ENCODE measurements around the gene BTBD3.

BTBD3 gene

DNA sequence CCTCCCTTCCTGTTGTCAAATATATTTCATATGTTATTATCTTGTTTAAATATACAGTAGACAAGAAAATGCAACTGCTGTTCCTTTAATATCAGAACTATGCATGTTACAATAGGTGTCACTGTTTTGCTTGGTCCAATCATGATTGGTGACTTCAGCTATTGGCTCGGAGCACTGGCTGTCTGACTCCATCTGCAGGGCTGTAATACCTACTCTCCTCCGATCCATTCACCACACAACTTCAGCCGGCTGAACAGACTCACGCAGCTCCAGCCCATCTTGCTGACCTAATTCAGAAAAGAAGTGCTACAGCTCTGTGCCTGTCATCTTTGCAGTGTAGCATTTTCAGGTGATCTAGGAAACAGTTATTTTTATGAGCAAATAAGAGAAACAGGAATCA lies at the start of gene BTBD3:
Gene BTBD3, plus strand, starts transcription at position 231 of the 400 bp plus-strand sequence. CDS start 383 bp downstream, outside the sequence.
- DNase-seq, result peak; percentile 3

DNA sequence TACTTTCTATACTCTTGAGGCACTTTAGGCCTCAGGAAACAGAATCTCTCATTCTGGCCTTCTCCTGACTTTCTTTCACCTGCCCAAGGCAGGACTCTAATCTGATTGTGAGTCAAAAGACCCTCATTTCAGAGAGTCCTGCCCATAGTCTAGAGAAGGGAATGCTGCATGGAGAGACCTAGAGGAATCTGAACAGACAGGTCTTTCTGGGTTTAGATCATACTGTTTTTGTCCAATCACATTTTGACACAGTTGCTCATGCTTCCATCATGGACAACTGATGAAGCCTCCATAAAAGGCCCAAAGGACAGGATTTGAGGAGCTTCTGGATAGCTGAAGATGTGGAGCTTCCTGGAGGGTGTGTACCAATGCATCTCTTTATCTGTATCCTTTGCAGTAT lies 48.1 kb upstream of the BTBD3 start:
- DNase-seq, result no peak

DNA sequence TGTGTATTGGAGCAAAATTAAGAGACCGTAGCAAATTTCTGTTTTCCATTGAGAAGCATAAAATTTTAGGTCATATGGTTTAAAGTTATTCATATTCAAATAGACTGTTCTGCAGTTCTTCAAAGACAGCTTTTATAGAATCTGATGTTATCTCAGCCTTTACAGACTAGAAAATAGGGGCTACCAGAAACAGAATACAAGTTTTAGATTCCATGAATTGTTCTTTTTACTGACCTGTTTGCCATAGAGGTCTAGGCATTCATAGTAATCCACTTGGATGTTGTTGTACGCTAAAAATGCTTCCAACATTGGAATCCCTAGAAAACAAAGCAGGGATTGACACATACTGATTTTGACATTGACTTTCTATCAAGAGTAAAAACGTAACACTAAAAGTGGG lies 47.3 kb upstream of the BTBD3 start:
- DNase-seq, result no peak

DNA sequence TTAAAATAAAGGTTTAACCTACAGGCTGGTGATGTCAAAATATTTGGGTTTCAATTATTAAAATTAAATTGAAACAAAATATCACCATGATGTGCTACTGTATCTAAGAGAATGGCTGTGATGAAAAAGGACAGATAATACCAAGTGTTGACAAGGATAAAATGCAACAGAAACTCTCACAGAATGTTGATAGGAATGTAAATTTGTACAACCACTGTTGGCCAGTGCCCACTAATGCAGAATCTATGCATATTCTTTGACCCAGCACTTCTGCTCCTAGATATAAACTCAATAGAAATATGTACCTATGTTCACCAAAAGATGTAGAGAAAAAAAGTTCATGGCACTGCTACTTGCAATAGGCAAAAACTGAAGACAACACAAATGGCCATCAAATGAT lies 41.1 kb upstream of the BTBD3 start:
- no peak for DNase-seq

DNA sequence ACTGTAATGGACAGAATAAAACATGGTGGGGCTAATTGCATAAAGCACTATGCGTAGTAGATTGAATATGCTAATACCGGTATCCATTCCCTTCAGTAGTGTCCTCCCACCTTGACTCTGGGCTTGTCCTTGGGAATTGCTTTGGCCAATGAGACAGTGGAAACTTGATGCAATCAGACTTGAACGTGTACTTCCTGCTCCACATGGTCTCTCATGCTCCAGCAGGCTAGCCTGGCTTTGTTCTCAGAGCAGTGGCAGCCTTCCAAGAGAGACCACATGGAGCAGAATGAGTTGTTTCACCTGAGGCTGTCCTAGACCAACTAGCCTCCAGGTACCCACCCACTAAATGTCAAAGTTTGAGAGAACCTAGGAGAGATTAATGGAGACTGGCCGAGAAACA lies 37.0 kb upstream of the BTBD3 start:
- DNase-seq, result no peak

DNA sequence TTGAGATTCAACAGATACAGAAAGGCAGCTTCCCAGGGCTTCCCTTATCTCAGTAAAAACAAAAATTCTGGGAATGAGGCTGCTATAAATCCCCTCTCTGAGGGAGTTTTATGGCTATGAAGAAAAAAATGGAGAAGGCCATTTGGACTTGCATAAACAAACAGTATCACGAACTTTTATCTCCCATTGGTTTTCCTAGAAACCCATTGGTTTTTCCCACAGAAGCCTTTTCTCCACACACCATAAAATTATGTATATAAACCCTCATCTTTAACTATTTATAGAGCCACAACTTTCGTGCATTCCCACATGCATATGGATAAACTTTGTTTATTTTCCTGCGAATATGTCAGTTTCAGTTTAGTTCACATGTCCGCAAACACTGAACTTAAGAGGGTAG lies 36.2 kb upstream of the BTBD3 start:
- DNase-seq, result no peak

DNA sequence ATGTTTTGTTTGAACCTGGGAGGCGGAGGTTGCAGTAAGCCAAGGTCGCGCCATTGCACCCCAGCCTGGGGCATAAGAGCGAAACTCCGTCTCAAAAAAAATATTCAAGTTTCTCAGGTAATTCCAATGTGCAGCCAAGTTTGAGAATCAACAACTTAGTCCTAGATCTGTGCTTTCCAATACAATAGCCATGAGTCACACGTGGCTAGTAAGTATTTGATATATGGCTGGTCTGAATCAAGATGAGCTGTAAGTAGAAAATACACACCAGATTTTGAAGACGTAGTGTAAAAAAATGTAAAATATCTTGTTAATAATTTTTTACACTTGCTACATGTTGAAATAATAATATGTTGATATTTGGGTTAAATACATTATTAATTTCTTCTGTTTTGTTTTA lies 35.0 kb upstream of the BTBD3 start:
- DNase-seq, result no peak

DNA sequence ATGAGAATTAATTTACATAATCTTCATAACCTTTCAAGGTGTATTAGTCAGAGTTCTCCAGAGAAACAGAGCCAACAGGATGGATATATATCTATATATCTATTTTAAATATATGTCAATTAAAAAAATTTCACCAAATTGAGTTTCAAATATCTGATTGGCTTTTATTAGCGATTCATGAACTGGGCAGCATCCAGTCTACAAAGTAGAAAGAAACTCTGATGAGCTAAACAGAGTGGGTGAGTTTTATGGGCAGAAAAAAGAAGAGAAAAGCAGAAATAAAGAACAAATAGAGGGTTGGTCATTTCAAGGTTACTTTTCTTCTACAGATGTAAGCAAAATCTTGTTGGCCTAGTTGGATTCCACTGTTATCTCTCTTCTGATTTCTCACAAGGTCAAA lies 29.0 kb upstream of the BTBD3 start:
- no peak for DNase-seq

DNA sequence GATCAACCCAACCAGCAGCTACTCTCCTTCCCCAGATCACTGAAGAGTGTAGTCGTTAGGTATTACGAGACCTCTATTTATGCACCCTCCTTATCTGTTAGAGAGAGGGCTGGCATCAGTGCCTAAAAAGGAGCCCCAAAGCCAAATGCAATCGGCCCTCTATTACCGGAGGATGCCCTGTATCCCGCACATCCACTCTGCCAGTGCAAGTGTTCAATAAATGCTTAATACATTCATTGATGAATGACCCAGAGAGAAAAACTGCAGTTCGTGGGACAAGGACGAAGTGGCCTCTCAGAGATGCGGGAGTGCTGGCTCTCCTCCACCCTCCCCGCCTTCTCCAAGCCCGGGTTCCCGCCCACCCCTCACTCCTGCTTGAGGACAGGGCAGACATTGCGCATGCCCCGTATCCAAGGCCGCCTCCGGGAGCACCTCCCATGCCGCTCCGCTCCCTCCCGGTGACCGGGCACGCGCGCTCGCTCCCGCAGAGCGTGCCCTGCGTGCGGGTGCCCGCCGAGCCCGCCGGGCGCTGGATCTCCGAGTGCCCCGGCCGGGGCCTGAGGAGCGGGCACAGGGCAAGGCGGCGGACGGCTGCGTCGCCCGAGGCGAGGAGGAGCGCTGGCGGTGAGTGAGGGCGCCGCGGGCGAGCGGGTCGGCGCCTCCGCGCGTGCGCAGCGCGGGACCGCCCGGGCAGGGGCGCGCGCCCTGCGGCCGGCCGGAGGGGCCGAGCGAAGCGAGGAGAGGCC lies 27.2 kb upstream of the BTBD3 start:
- DNase-seq, result no peak

DNA sequence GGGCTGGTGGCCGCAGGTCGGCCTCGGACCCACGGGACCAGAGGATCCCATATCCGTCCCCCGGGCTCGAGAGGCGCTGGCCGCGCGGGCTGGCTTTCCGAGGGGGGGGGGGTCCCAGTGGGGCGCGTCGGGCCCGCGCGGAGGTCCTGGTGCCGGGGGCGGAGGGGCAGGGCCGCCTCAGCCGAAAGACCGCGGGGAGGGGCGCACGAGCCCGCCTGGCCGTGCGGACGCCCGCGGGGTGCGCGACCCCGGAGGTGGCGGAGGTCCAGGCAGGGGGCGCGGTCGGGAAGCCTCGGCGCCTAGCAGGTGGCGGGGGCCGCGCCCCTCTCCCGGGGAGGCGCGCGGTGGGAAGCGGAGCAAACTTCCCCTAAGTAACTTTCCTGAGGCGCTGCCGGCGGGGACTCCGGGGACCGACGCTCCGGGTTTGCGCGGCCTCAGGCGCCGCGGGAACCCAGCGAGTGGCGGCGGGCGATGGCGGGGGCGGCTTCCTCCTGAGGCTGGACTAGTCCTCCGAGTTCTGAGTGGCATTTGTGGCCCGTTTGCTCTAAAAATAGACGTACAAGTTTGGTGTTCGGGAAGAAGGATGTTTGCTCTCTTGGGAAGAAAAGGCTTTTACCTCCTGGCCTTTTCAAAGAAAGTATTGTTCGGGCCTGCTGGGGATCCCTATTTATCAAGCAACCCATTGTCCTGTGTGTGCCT lies 26.5 kb upstream of the BTBD3 start:
- no peak for DNase-seq

DNA sequence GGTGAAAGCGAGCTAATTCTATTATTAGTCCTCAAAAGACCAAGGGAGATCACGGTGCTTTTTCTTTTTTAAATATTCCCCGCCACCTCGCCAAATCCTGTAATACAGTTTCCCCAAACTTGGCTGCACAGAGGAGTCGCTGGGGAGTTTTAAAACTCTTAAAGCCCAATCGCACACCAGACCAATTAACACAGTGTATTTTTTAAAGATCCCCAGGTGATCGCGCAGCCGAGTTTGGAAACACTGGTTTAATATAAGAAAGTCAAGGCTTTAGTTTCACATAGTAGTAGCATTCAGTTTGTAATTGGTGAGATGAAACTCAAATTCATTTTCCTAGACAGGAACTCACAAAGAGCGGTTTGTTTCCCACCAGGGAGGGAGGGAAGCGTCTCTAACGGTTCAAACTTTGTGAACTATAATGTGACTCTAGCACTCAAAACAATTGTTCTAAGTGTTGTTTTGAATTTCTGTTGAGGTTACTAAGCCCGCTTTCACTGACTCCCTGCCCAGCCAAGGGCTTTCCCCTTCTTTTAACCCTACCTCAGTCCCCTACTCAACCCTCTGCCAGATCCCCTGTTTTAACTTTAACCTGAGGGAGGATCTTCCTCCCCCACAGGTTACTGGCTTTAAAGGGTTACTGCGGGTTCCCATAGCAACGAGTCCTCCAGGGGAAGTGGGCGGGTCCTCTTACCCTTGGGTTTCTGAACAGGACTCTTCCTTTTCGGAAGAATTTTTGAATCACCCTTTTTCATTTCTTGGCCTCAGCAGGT lies 25.7 kb upstream of the BTBD3 start:
- DNase-seq, result peak; percentile 36

DNA sequence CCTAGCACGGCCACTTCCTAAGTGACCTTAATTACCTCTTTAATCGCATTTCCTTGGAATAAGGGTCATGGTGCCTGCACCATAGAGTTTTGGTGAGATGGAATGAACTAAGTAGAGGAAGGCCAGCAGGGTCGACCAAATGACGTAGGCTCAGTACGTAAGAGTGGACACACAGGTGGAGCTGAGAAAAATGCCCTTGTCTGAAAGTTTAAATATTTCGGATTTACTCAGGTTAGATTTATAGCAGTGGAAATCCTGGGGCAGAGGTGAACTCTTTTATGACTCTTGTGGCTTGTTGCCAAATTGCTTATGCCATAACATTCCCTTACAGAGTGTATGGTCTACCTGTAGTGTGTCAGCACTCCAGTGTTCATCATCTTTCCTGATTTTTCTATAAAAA lies 23.6 kb upstream of the BTBD3 start:
- DNase-seq, result no peak

DNA sequence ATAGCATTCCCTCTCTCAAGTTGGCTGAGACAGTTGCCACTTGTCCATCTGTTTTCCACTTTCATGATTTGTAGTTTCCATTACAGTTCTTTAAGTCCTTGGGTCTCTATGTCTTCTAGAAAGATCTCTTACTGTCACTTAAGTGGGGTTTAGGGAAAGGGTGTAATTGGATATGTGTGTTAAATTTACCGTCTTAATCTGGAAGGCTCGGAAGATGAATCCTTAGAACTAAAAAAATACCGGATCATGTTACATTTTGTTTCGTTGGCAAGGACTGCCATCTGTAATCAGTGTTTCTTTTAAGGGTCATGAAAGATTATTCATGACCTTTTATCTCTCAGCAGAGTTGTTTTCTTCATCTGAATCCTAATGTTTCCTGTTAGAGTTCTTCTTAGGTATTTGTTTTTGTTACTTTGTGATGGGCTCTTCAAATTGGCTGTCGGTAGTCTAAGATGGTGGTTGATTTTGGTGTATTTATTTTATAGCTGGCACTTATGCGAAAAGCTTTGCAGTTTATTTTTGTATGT lies 21.8 kb upstream of the BTBD3 start:
- no peak for DNase-seq

DNA sequence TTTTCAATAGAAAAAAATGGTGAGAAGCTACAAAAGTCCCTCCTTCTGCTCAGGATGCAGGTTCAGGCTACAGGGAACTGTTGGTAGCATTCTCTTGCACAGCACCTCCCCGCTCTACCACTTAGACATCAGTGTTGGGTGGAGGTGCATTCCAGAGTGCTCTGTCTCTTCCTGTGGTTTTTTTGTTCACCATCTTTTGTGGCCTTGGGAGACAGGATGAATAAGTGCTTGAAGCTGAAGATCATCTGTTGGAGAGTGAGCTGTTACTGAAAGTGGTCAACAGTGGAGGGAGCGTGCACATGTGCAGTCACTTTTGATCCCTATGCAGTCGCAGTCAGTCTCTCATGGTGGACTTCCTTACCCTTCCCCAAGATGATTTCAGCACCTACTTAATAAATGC lies 16.6 kb upstream of the BTBD3 start:
- DNase-seq, result no peak

DNA sequence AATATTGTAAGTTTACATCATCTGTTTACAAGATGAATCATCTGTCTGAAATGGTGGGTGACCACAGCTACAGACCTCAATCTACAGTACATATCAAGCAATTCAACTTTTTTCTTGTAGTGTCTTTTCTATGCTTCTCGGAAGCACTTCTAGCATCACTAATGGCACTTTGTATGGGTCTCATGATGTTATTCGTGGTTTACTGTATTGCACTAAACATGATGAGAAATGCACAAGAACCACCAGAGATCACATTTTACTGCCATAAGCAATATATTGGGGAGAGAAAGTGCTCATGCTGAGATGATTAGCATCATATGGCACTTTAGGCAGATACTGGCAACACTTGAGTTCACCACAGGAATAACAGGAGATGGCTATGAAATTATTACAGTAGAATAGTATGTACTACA lies 15.4 kb upstream of the BTBD3 start:
- DNase-seq, result no peak

DNA sequence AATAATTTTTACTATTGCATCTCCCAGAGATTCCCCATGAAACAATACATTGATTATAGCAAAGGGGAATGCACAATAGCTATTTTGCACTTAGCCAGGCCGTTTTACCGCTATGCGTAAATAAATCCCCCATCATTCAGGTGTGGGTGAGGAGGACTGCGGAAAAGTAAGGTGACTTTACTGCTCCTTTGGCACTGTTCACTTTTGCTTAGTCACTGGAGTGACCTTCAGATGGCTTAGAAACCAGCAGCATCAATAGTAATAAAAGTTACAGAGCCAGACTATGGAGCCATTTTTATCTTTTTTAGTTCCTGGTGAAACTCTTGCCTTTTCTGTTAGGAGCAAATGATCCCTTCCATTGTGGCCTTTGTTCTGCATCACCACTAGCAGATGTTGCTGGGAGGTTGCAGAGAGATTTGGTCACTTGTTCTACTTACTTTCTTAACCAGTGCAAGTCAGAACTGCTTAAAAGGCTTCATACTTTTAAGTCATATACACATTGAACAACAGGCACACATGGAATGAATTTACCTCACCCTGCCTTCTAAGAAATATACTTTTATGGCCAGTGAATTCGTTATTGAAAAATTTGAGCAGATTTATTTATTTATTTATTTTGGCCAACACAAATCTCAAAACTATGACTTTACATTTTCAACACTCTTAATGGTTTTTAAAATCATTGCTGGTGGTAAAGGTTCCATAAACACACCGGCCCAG lies 12.1 kb upstream of the BTBD3 start:
- no peak for DNase-seq

DNA sequence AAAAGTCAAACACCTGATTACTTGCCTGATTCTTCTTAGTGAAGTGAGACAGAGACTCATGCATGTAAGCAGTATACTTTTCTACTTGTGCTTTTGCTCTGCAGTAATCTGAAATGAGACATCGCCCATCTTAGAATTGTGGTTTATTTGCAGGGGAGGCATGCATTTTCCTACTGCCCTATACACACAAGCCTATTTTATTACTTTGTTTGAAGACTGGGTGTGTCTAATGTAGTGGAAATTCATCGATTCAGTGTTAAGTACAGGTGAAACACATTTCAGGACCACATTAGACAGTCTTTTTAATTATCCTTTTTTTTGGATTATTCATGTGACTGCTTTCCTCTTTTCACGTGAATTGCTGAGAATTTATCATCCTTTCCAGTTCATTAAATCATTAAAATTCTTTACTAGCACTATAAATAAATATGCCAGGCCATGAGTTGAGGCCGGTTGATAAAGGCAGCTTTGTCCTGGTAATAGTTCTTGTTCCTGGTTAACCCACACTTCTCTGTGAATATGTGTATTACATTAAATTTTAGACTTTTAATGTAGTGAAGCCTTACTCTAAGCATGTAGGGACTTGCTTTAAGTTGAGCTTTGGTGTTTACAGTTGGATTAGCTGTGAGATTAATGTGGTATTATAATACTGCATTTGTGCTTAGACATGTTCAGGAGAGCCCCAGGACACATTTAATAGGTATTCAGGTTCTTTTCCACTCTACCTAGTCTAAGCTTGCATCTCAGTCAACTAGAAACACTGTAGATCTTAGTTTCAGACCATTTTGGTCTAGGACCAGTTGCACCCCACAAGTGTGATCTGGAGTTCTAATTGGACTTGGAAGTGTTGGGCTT lies 10.8 kb upstream of the BTBD3 start:
- DNase-seq, result no peak

DNA sequence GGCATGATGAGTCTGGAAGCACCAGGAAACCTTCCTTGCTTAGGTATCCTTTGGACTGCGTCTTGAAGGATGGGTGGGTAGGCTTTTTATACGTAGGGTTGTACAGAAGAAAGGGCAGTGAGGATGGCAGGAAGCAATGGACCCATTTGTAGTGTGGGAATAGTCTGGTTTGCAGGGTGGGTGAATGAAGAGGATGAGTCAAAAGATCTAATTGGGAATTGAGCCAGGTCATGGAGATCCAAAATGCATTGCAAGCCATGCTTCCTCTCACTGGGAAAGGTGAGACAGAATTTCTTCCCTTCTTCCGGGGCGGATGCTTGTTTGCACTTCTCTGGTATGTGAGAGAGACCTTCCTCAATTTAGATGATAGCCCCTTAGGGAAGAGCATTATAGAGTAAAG lies 10.1 kb upstream of the BTBD3 start:
- DNase-seq, result no peak

DNA sequence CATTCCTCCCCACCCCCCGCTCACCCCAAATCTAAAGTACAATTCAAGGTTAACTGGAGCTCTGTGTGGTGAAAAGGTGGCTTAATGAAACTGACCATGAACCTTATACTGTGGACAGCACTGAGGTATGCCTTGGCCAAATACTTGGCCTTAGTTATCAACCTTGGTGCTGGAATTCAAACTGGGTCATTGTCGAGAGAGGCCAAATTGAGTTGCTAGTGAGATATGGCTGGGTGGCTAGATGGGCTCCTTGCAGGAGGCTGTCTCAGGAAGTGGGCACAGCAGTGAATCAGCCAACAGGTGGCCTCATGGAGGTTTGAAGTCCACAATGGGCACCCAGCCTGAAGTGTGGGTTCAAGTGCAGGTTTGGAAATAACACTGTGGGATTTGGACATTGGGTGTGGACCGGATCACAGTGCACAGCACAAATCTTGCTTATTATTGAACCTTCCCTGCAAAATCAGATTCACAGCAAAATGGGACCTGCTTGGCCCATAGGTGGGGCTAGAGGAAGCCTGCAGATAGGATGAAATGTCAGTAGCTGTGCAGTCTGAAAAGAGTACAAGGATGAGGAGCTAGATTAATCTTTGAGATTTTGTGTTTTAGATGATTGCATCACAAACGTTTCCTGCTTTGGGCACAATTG lies 5.6 kb upstream of the BTBD3 start:
- no peak for DNase-seq

DNA sequence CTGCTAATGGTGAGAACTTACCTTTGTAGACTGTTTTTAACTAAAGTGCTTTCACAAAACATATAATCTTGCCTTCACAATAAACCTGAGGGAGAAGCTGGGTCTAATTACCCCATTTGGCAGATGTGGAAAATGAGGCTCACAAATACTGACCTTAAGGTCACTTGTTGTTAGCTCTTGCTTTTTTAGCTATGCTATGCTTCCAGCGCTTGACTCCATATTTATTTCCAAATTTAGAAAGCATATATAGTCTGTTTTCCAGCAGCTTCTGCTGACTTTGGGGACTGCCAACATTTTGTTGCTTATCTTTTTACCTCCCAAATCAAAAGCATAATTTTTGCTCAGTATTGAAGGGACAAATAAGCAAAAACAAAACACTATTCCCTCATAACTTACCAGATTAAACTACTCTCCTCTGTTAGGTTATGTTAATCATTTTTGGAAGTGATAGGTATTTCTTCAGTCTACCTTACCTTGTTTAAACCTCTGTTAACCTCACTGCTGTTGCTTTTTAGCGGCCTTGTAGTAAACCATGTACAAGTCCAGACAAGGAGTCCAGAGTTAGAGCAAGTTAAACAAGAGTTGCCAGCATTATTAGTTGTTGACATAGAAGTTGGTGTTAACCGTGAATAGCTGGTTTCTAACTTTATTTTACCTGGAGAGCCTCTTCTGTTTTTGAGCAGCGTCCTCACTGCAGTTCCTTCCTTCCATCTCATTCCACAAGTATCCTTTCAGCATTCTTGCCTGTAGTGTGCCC lies 4.9 kb upstream of the BTBD3 start:
- no peak for DNase-seq

DNA sequence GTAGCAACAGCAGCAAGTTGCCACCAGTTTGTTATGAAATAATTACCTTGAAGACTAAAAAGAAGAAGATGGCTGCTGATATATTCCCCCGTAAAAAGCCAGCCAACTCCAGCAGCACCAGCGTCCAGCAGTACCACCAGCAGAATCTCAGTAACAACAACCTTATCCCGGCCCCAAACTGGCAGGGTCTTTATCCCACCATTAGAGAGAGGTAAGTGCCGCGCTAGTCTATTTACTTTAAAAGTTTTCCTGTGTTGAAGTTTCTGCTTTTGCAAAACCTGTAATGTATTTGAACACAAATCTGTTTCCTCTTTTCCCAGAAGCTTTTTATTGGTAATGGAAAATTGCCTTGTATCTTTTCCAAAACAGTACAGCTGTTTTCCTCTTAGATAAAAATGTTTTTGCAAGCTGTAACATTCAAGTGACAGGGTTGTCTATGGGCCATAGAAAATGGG lies 725 bp downstream of the BTBD3 start:
- no peak for DNase-seq

All from OCI-M1 (cell line).